Measurements from ENCODE around the gene AGRN. TPM values are rescaled to one million over a fixed set of nuclear protein-coding genes. Genes with fewer than 3 reads are reported as not detected.
"Not testable (repeated sequence)": the region's sequence is repeated elsewhere in the genome, so short reads cannot be mapped to it uniquely, and the experiment has no call there.

Gene AGRN
- total RNA-seq, 1 donor from 2014 or later: 27.6 TPM

DNA sequence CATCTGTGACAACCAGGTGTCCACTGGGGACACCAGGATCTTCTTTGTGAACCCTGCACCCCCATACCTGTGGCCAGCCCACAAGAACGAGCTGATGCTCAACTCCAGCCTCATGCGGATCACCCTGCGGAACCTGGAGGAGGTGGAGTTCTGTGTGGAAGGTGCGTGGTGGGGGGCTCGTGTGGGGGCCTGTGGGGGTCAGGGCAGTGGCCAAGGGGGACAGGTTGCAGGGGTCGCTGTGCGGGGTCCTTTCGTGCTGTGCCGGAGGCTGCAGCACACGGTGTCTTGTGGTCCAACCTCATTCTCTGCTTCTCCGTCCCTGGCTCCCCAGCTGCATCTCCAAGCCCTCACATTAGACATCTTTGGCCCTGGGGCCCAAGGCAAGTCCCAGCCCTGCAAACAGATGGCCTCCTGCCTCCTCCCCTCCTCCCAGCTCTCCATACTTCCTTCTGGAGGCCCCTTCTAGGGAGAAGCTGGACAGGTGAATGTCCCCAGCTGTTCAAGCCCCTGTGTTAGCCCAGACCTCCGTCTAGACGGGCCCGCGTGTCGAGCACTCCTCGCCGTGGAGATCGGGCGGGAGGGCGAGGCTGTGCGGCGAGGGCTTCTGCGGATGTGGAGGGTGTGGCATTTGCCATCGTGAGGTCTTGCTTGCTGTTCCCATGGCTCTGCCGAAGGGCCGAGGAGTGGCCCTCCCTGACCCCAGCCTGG lies 2.5 kb downstream of the AGRN start:
- Mint-ChIP-seq H3K36me3 (ENCODE audit: low read depth) (no peaks in the 10 kb centered on the region), H3K4me1 (ENCODE audit: low read depth) (peaks cover 1% of the 10 kb centered on the region), H3K27me3 (ENCODE audit: low read depth) (peaks cover 17% of the 10 kb centered on the region), H3K4me3 (ENCODE audit: low read depth) (no peak overlapping the region), H3K9me3 (no peaks in the 10 kb centered on the region), H3K27ac (no peak overlapping the region)
- DNase-seq (ENCODE audit: low spot score): no peak
- intact Hi-C loops (cut with micrococcal nuclease): loop anchor here (5.0 kb wide), 1 partner anchor 40 kb away; no protein-coding TSS in a partner anchor

GRCh38 chr1:1023700-1024099 lies 3.8 kb downstream of the AGRN start:
- Mint-ChIP-seq H3K9me3 (no peaks in the 10 kb centered on the region), H3K27ac (no peak overlapping the region), H3K27me3 (ENCODE audit: low read depth) (peaks cover 17% of the 10 kb centered on the region), H3K4me3 (ENCODE audit: low read depth) (no peak overlapping the region), H3K4me1 (ENCODE audit: low read depth) (no peaks in the 10 kb centered on the region), H3K36me3 (ENCODE audit: low read depth) (no peaks in the 10 kb centered on the region)
- intact Hi-C loops (cut with micrococcal nuclease): loop anchor here (5.0 kb wide), 1 partner anchor 39 kb away; no protein-coding TSS in a partner anchor
- no peak for DNase-seq (ENCODE audit: low spot score)

- Mint-ChIP-seq H3K27ac (no peak overlapping the region), H3K9me3 (no peaks in the 10 kb centered on the region), H3K27me3 (ENCODE audit: low read depth) (peaks cover 17% of the 10 kb centered on the region), H3K36me3 (ENCODE audit: low read depth) (no peaks in the 10 kb centered on the region), H3K4me1 (ENCODE audit: low read depth) (no peaks in the 10 kb centered on the region), H3K4me3 (ENCODE audit: low read depth) (no peak overlapping the region)
- DNase-seq (ENCODE audit: low spot score): no peak
- intact Hi-C loops (cut with micrococcal nuclease): loop anchor here (5.0 kb wide), 1 partner anchor 38 kb away; no protein-coding TSS in a partner anchor
Observed at GRCh38 chr1:1024149-1024770, 4.3 kb downstream of the AGRN start.

- intact Hi-C loops (cut with micrococcal nuclease): loop anchor here (5.0 kb wide), 1 partner anchor 37 kb away; no protein-coding TSS in a partner anchor
- H3K9me3 Mint-ChIP-seq: no peaks in the 10 kb centered on the region
- H3K27me3 Mint-ChIP-seq (ENCODE audit: low read depth): peaks cover 17% of the 10 kb centered on the region
Observed at GRCh38 chr1:1024771-1025699, 5.1 kb downstream of the AGRN start.

GRCh38 chr1:1025730-1026129 lies 5.8 kb downstream of the AGRN start:
- intact Hi-C loops (cut with micrococcal nuclease): no loop called here

More at GRCh38 chr1:1024771-1025699, 5.1 kb downstream of the AGRN start:
- Mint-ChIP-seq H3K36me3 (ENCODE audit: low read depth) (no peaks in the 10 kb centered on the region), H3K4me3 (ENCODE audit: low read depth) (no peak overlapping the region), H3K4me1 (ENCODE audit: low read depth) (no peaks in the 10 kb centered on the region), H3K27ac (no peak overlapping the region)
- no peak for DNase-seq (ENCODE audit: low spot score)

GRCh38 chr1:1026599-1027413 lies 6.9 kb downstream of the AGRN start:
- Mint-ChIP-seq H3K9me3 (no peaks in the 10 kb centered on the region), H3K4me1 (ENCODE audit: low read depth) (no peaks in the 10 kb centered on the region), H3K27ac (no peak overlapping the region), H3K27me3 (ENCODE audit: low read depth) (peaks cover 14% of the 10 kb centered on the region), H3K36me3 (ENCODE audit: low read depth) (no peaks in the 10 kb centered on the region), H3K4me3 (ENCODE audit: low read depth) (no peak overlapping the region)
- intact Hi-C loops (cut with micrococcal nuclease): no loop called here
- no peak for DNase-seq (ENCODE audit: low spot score)

More at GRCh38 chr1:1025730-1026129, 5.8 kb downstream of the AGRN start:
- H3K4me1 Mint-ChIP-seq (ENCODE audit: low read depth): no peaks in the 10 kb centered on the region
- peaks cover 17% of the 10 kb centered on the region for H3K27me3 Mint-ChIP-seq (ENCODE audit: low read depth)
- H3K9me3 Mint-ChIP-seq: no peaks in the 10 kb centered on the region
- no peak overlapping the region for H3K27ac Mint-ChIP-seq
- no peak overlapping the region for H3K4me3 Mint-ChIP-seq (ENCODE audit: low read depth)
- no peaks in the 10 kb centered on the region for H3K36me3 Mint-ChIP-seq (ENCODE audit: low read depth)
- DNase-seq (ENCODE audit: low spot score): no peak

DNA sequence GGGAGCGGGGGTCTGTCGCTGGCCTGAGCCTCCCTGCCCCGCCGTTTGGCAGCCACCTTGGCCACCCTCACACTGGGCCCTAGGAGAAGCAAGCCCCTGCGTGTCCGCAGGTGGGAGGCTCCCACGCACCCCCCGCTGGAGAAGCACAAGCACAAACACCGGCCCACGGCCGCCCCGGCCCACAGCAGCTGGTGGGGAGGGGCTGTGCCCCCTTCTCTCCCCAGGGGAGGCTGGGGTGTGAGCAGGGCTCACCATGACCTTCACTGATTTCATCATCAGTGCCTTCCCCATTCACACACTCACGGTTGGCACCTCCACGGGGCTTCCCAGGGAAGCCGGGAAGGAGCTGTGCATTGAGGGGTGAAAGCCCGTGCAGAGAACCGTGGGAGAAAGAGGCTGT lies 7.9 kb downstream of the AGRN start:
- Mint-ChIP-seq H3K4me3 (ENCODE audit: low read depth) (no peak overlapping the region), H3K27ac (no peak overlapping the region), H3K27me3 (ENCODE audit: low read depth) (peaks cover 11% of the 10 kb centered on the region), H3K9me3 (no peaks in the 10 kb centered on the region), H3K36me3 (ENCODE audit: low read depth) (no peaks in the 10 kb centered on the region), H3K4me1 (ENCODE audit: low read depth) (peaks cover 4% of the 10 kb centered on the region)
- DNase-seq (ENCODE audit: low spot score): no peak
- intact Hi-C loops (cut with micrococcal nuclease): no loop called here

- DNase-seq (ENCODE audit: low spot score); H3K36me3 Mint-ChIP-seq (ENCODE audit: low read depth); H3K9me3 Mint-ChIP-seq; H3K4me3 Mint-ChIP-seq (ENCODE audit: low read depth); H3K27ac Mint-ChIP-seq; H3K4me1 Mint-ChIP-seq (ENCODE audit: low read depth): not testable (repeated sequence)
- intact Hi-C loops (cut with micrococcal nuclease): loop anchor here (5.0 kb wide), 1 partner anchor 261 kb away; no protein-coding TSS in a partner anchor
- H3K27me3 Mint-ChIP-seq (ENCODE audit: low read depth): peaks cover 16% of the 10 kb centered on the region
Observed at GRCh38 chr1:1030867-1031658, 11.1 kb downstream of the AGRN start.

DNA sequence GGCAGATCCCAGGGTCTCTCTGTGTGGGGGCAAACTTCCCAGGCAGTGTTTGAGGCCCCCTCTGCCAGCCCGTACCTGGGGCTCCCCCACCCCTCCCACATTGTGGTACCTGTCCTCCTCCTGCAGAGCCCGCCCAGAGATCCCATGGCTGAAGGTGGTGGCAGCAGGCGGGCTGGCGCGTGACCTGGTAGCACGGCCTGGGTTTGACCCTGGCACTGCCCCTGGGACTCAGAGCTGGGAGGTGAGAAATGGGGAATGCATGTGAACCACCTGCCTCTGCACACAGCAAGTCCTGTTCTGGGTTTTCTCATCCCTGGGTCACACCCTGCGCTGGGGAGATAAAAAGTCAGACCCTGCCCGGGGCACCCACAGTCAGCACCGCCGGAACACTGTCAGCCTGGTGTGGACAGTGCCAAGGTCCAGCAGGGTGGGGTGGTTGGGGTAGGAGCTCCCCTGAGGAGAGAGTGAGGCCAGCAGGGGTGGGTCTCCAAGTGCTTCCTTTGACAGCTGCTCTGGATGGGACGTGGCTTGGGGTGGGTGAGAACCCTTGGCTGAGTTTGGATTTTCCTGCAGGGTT lies 11.8 kb downstream of the AGRN start:
- peak overlapping the region; percentile 20 for H3K4me3 Mint-ChIP-seq (ENCODE audit: low read depth)
- H3K9me3 Mint-ChIP-seq: no peaks in the 10 kb centered on the region
- no peak overlapping the region for H3K27ac Mint-ChIP-seq
- intact Hi-C loops (cut with micrococcal nuclease): loop anchor here (2.0 to 5.0 kb wide), 2 partner anchors 27 to 261 kb away; no protein-coding TSS in a partner anchor
- peaks cover 18% of the 10 kb centered on the region for H3K27me3 Mint-ChIP-seq (ENCODE audit: low read depth)
- DNase-seq (ENCODE audit: low spot score): no peak
- H3K36me3 Mint-ChIP-seq (ENCODE audit: low read depth): no peaks in the 10 kb centered on the region
- H3K4me1 Mint-ChIP-seq (ENCODE audit: low read depth): peaks cover 4% of the 10 kb centered on the region

GRCh38 chr1:1032424-1032823 lies 12.5 kb downstream of the AGRN start:
- Mint-ChIP-seq H3K4me1 (ENCODE audit: low read depth) (peaks cover 4% of the 10 kb centered on the region), H3K9me3 (no peaks in the 10 kb centered on the region), H3K27ac (no peak overlapping the region), H3K4me3 (ENCODE audit: low read depth) (peak overlapping the region; percentile 20), H3K27me3 (ENCODE audit: low read depth) (peaks cover 18% of the 10 kb centered on the region), H3K36me3 (ENCODE audit: low read depth) (no peaks in the 10 kb centered on the region)
- intact Hi-C loops (cut with micrococcal nuclease): loop anchor here (2.0 to 5.0 kb wide), 2 partner anchors 26 to 260 kb away; no protein-coding TSS in a partner anchor
- no peak for DNase-seq (ENCODE audit: low spot score)

GRCh38 chr1:1033009-1033587 lies 13.2 kb downstream of the AGRN start:
- Mint-ChIP-seq H3K4me1 (ENCODE audit: low read depth) (peaks cover 4% of the 10 kb centered on the region), H3K4me3 (ENCODE audit: low read depth) (peak overlapping the region; percentile 39), H3K27me3 (ENCODE audit: low read depth) (peaks cover 18% of the 10 kb centered on the region), H3K27ac (no peak overlapping the region), H3K36me3 (ENCODE audit: low read depth) (no peaks in the 10 kb centered on the region), H3K9me3 (no peaks in the 10 kb centered on the region)
- intact Hi-C loops (cut with micrococcal nuclease): loop anchor here (1.0 to 5.0 kb wide), 3 partner anchors 26 to 259 kb away; no protein-coding TSS in a partner anchor
- peak; percentile 78 for DNase-seq (ENCODE audit: low spot score)
